ENCODE measurements around the gene OR2T2.
"Not testable (repeated sequence)": the region's sequence is repeated elsewhere in the genome, so short reads cannot be mapped to it uniquely, and the experiment has no call there.

GRCh38 chr1:248450466-248451145, 5.2 kb downstream of the OR2T2 start:
- TF ChIP-seq, protein P1, sequence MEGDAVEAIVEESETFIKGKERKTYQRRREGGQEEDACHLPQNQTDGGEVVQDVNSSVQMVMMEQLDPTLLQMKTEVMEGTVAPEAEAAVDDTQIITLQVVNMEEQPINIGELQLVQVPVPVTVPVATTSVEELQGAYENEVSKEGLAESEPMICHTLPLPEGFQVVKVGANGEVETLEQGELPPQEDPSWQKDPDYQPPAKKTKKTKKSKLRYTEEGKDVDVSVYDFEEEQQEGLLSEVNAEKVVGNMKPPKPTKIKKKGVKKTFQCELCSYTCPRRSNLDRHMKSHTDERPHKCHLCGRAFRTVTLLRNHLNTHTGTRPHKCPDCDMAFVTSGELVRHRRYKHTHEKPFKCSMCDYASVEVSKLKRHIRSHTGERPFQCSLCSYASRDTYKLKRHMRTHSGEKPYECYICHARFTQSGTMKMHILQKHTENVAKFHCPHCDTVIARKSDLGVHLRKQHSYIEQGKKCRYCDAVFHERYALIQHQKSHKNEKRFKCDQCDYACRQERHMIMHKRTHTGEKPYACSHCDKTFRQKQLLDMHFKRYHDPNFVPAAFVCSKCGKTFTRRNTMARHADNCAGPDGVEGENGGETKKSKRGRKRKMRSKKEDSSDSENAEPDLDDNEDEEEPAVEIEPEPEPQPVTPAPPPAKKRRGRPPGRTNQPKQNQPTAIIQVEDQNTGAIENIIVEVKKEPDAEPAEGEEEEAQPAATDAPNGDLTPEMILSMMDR (conservative IDR thresholded peaks at IDR 0.05; ENCODE audit: low read depth, low read length): not testable (repeated sequence)
- not testable (repeated sequence) for TF ChIP-seq EZH2phosphoT487 (IDR thresholded peaks at IDR 0.05; ENCODE audit: borderline replicate concordance, low read length)
